ENCODE results near the gene MLN.

The MLN gene

GRCh38 chr6:33763483-33763882 lies 40.3 kb downstream of the MLN start:
- DNase-seq, result no peak
- intact Hi-C loops (cut with DNase I), result loop anchor here (10.0 kb wide), 2 partner anchors 49 to 261 kb away; partner anchors contain the start of gene UQCC2

GRCh38 chr6:33762713-33763112 lies 41.1 kb downstream of the MLN start:
- no peak for DNase-seq
- intact Hi-C loops (cut with DNase I), result loop anchor here (10.0 kb wide), 2 partner anchors 48 to 262 kb away; partner anchors contain the start of gene UQCC2

- intact Hi-C loops (cut with DNase I), result loop anchor here (10.0 kb wide), 2 partner anchors 47 to 263 kb away; partner anchors contain the start of gene UQCC2
- DNase-seq, result peak; percentile 37 to 93 (median 72)
Observed at GRCh38 chr6:33761922-33762629, 41.7 kb downstream of the MLN start.

- intact Hi-C loops (cut with DNase I), result loop anchor here (10.0 kb wide), 2 partner anchors 47 to 263 kb away; partner anchors contain the start of gene UQCC2
- no peak for DNase-seq
Observed at GRCh38 chr6:33761581-33761921, 42.3 kb downstream of the MLN start.

GRCh38 chr6:33759887-33760629 lies 43.7 kb downstream of the MLN start:
- DNase-seq, result no peak
- intact Hi-C loops (cut with DNase I), result loop anchor here (10.0 kb wide), 2 partner anchors 45 to 265 kb away; partner anchors contain the start of gene UQCC2

- intact Hi-C loops (cut with DNase I), result no loop called here
- no peak for DNase-seq
Observed at GRCh38 chr6:33758815-33759216, 45.0 kb downstream of the MLN start.

- intact Hi-C loops (cut with DNase I), result no loop called here
- no peak for DNase-seq
Observed at GRCh38 chr6:33757906-33758305, 45.9 kb downstream of the MLN start.

GRCh38 chr6:33757113-33757512 lies 46.7 kb downstream of the MLN start:
- no peak for DNase-seq
- intact Hi-C loops (cut with DNase I), result no loop called here

GRCh38 chr6:33756211-33756954 lies 47.4 kb downstream of the MLN start:
- intact Hi-C loops (cut with DNase I), result no loop called here
- DNase-seq, result no peak

GRCh38 chr6:33755070-33755869 lies 48.5 kb downstream of the MLN start:
- no peak for DNase-seq
- intact Hi-C loops (cut with DNase I), result no loop called here

GRCh38 chr6:33754222-33754621 lies 49.6 kb downstream of the MLN start:
- DNase-seq, result no peak
- intact Hi-C loops (cut with DNase I), result no loop called here

- intact Hi-C loops (cut with DNase I), result no loop called here
- DNase-seq, result no peak
Observed at GRCh38 chr6:33752646-33753015, 51.2 kb downstream of the MLN start.

GRCh38 chr6:33751771-33752645 lies 51.8 kb downstream of the MLN start:
- DNase-seq, result no peak
- intact Hi-C loops (cut with DNase I), result no loop called here

- DNase-seq, result no peak
- intact Hi-C loops (cut with DNase I), result no loop called here
Observed at GRCh38 chr6:33750244-33750991, 53.4 kb downstream of the MLN start.

GRCh38 chr6:33749401-33749800 lies 54.4 kb downstream of the MLN start:
- DNase-seq, result no peak
- intact Hi-C loops (cut with DNase I), result no loop called here

GRCh38 chr6:33748841-33749240 lies 55.0 kb downstream of the MLN start:
- no peak for DNase-seq
- intact Hi-C loops (cut with DNase I), result no loop called here

GRCh38 chr6:33747823-33748222 lies 56.0 kb downstream of the MLN start:
- no peak for DNase-seq
- intact Hi-C loops (cut with DNase I), result no loop called here

Data from head of caudate nucleus (tissue), 42 donors.